ENCODE results near the gene TTLL11.
"Not testable (repeated sequence)": the region's sequence is repeated elsewhere in the genome, so short reads cannot be mapped to it uniquely, and the experiment has no call there.

TTLL11 gene

DNA sequence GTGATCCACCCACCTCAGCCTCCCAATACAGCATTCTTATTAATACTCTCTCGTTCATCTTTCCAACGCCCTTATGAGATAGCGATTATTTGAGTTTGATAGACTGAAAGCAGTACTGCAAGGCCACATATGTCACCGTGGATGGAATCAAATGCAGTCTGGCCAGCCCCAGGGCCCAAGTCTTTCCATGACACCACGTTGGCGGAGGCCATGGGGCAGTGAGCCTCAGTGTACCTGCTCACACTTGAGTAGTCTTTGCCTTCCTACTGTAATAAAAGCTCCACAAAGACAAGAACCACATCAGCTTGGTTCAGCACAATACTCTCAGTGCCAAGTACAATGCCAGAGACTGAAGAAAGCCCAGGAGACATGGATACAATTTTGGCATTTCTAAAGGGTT, 88.5 kb downstream of the TTLL11 start:
- no peak for DNase-seq (ENCODE audit: low read depth in 2 of 2)

DNA sequence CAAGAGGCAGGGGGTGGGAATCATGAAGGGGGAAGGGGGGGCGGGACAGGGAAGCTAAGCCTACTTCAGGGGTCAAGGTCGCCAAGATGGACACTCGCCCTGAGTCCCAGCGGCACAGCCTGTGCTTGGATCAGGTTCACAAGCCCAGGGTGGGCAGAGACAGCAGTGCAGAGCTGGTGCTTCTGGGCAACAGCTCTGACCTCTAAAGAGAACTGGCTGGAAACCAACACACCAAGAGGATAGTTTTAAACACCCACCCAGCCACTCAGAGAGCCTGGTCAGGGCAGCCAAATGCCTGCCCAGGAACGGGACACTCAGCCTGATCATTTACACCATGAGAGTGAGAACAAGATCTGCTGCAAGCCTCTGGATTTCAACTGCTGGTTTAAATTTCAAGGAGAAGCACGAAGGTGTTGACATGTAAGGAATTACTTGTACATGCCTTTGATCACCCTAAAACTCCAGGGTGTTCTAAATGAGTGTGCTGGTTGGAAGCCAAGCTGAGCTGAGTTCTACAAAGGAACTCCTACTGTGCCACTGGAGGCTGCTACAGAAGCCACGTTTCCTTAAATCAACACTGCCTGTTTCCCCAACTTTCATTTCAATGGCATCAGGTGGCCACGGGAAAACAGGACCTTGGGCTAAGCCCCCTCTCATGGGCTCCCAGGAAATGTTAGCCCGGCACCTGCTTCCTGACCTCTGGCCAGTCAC, 91.5 kb downstream of the TTLL11 start:
- DNase-seq (ENCODE audit: low read depth in 2 of 2), result no peak

- not testable (repeated sequence) for DNase-seq (ENCODE audit: low read depth in 2 of 2)
Measured at GRCh38 chr9:122000526-122000925, 92.6 kb downstream of the TTLL11 start.

DNA sequence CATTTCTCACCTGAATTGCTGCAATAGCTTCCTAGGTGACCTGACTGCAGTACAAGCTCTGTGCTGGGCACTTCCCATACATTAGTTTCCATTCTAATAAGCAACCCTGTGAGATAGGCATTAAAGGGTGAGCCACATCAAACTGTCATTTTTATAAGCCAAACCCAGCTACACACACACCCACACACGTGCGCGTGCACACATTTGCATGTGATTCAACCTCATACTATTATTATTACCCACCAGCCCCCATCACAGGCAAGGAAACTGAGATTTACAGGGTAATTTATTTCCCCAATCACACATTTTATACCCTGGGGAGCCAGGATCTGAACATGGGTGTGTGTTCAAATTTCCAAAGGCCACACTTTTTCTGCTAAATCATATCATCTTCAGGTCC, 93.6 kb downstream of the TTLL11 start:
- DNase-seq (ENCODE audit: low read depth in 2 of 2), result no peak

DNA sequence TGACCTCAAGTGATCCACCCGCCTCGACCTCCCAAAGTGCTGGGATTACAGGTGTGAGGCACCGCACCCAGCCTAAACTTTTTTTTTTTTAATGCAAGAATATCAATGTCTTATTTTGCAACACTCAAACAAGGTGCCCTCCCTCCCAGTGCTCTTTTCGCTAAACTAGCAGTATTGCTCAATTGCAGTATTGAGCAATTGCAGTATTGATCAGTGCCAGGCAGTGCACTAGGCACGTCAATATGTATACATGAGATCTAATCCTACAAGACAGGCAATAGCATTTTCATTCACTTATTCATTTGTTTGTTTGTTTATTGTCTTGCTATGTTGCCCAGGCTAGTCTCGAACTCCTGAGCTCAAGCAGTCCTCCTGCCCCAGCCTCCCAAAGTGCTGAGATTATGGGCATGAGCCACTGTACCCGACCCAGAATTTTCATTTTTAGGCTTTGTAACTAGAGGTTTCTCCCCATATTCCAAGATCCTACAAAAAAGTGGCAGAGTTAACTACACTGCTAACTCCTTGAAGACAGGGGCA, 94.5 kb downstream of the TTLL11 start:
- no peak for DNase-seq (ENCODE audit: low read depth in 2 of 2)

- DNase-seq (ENCODE audit: low read depth in 2 of 2), result no peak
Measured at GRCh38 chr9:121997791-121998190, 95.3 kb downstream of the TTLL11 start.

DNA sequence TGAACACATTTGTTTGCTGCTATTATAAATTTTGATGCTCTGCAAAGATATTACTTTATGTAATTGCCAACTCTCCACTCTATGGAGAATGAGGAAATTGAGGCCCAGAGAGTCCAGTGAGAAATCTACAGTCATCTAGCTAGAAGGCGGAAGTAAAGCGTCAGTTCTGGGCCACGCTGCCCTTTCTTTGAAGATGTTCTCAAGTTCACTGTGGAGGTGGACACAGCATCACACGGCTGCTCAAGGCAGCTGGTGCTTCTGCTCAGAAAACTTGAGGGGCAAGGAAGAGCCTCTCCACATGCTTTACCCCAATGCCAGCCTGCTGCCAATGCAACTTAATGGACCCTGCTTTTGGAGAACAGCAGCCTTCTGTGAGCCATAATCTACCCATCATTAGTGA, 96.3 kb downstream of the TTLL11 start:
- DNase-seq (ENCODE audit: low read depth in 2 of 2), result no peak

DNA sequence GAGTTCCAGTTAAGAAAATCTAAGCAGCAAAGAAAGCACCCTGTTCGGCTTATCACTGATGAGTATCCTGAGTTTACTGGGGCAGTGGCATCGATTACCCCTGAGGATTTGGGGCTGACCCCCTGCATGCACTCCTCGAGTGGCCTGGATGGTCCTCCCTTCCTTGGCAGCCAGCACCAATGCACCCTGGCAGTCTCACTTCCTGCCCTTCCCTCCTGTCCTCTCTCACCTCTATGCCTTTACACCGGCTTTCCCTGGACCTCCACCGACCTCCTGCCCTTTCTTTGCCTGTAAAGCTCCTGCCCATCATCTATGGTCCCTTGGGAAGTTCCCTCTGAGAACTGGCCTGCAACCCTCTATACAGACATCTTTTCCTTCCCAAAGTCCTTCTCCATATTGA, 97.1 kb downstream of the TTLL11 start:
- DNase-seq (ENCODE audit: low read depth in 2 of 2), result no peak

GRCh38 chr9:121992571-121993212, 100.4 kb downstream of the TTLL11 start:
- DNase-seq (ENCODE audit: low read depth in 2 of 2), result peak; percentile 14 to 17

DNA sequence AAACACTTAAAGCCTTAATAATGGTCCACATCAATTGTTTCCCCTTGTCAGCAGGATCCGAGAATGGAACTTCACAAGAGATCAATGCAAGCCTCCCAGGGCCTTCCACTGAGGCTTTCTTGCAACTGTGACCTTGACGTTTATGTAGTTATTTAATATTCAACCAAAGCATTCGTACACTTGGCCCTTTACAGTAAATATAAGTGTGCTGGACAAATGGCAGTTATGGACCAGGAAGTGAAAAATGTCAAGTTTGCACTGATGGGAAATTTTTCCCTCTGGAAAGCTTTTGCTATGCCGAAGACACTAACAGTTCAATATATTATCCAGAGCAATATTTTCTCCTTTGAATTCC, 101.8 kb downstream of the TTLL11 start:
- DNase-seq (ENCODE audit: low read depth in 2 of 2), result no peak

DNA sequence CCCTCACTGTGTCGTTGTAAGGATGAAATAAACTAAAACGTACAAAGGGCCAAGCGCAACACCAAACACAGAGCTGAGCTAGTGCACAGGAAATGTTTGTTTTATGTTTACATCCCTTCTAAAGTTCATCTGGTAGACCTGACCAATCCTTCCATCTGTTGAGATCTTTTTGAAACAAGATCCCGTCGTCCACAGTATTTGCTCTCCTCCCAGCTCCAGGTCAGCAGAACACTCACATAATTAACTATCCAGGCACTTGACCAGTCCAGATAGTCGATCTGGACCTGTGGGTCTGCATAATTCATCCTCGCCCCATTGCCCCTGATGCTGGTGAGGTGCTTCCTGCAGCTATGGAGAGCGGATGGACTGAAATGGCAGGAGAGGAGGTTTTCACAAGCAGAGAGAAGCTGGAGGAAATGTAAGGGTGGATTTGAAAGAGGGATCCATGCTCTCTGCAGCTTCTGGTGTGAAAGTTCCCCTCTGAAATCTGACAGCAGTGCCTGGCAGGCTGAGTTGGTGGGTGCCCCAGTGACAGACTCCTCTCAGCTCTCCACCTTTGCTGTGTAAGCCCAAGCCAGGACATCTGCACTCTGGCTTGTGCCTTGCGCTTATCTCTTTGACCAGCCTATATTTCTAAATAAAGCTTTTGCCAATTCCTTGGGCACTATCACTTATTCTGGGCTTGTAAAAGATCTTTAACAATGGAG, 102.4 kb downstream of the TTLL11 start:
- no peak for DNase-seq (ENCODE audit: low read depth in 2 of 2)

DNA sequence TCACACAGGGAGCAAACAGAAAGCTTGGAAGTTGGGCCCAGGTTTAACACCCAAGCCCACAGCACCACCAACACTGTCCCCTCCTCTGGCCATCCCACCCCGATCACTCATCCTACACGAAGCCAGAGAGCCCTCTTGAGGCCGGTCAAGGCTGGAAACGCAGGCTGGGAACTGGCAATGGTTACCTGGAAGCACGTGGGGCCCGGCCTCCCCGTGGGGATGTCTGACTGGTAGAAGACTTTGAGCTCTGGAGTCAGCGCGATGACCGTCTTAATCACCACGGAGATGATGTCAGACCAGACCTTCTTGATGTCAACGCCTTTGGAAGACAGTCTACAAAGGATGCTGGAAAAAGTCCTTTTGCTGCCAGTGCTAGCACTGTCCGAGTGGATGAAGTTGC, 104.1 kb downstream of the TTLL11 start:
- no peak for DNase-seq (ENCODE audit: low read depth in 2 of 2)

- DNase-seq (ENCODE audit: low read depth in 2 of 2), result no peak
Measured at GRCh38 chr9:121987314-121987713, 105.8 kb downstream of the TTLL11 start.

DNA sequence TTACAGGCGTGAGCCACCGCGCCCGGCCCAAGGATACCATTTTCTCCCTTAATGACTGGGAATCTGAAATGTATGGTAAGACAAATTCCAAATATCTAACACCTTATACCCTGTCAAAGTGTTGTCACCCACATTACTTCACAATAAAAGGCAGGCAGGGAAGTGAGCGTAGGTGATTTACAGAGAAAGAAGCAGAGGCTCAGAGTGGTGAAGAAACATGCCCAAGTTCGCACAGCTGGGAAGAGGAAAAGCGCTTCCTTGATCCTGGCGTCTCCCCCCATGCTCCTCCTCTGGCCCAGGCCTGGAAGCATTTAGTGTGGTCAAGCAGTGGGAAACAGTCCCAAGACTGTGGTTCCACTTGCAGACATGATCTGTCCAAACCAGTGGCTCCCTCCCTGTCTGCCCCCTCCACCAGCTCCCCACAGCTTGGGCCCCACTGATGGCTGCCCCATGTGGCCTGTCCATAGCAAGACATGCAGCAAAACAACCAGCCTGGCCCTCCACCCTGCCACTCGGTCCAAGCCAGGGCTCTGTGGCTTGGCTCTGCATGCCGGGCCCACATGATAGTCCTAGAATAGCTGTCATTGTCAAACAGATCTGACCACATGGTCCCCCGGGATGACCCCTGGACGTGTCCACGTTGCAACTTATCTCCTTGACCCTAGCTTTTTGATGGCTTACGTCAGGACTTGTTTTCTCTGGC, 107.2 kb downstream of the TTLL11 start:
- no peak for DNase-seq (ENCODE audit: low read depth in 2 of 2)

DNA sequence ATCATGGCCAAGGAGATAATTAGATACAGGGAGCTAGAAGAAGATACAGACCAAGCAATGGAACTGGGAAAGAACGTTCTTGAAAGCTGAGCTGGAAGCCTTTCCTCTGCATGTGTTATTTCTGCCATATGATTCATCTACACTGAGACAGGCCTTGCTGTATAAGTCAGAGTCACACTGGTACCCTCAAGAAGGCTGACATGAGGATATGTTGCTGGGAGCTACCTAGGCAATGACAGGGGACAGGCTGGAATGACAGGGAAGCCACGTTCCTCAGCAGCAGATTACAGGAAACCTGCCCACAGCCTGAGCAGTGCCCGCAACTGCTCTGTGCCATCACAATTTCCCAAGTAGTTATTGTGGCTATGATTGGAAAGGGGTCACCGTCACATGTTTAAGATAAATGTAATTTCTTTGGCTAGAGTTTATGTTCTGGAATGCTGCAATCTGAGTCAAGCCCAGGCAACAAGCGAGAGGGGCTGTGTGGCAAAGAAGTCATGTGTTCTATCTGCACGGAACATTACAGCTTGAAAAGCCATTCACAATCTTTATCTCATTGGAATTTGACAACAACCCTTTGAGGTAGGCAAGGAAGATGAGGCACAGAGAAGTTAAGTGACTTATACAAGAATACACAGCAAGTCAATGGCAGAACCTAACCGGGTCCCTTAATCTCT, 108.2 kb downstream of the TTLL11 start:
- DNase-seq (ENCODE audit: low read depth in 2 of 2), result no peak

DNA sequence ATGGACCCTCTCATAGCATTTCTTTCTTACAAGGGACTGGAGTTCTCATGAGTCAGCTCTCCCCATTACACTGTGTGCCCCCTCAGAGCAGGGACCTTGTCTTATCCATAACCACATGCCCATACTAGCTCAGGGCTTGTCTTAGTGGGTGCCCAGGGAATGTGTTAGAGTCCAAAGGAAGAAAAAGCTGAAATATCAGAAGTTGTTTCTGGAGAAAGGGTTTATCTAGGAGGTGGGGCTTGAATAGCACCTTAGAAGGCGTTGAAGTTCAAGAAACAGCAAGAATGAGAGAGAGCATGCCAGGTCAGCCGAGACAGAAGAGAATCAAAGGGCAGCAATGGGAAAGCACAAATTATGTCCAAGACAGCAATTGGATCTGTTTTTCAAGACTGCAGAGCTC, 109.4 kb downstream of the TTLL11 start:
- no peak for DNase-seq (ENCODE audit: low read depth in 2 of 2)

GRCh38 chr9:121981118-121981883, 111.8 kb downstream of the TTLL11 start:
- DNase-seq (ENCODE audit: low read depth in 2 of 2), result no peak

- DNase-seq (ENCODE audit: low read depth in 2 of 2), result not testable (repeated sequence)
Measured at GRCh38 chr9:121980665-121981064, 112.4 kb downstream of the TTLL11 start.

DNA sequence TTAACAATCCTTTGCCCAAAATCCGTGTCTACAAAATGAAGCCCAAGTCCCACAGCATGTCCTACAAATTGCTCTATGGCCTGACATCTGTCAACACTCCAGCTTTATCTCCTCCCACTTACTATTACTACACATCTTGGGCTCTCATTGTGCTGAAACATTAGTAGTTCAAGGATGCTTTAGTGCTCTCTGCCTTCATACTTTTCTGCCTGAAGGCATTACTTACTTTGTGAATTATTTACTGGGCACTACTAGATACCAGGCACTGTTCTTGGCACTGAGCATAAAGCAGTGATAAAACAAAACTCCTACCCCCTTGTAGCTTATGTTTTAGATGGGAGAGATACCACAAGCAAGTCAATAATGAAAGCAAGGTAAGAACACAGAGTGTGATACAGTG, 113.4 kb downstream of the TTLL11 start:
- no peak for DNase-seq (ENCODE audit: low read depth in 2 of 2)

DNA sequence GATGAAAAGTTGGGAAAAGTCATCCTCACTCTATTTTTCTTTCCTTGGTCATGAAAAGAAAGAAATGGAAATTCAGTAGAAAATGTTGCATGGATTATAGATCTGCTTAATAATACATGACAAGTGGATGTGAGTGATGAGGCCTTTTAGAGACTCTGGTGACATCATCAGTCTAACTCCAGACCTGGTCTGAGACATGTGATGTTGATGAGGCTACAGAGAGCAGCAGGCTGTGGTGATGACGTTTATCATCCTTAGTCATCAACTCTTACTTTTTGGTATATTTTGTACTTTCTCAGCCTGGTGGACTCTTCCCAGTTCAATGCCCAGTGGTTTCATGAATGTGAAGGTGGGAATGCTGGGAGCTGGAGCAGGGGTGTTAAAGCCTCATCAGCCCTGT, 116.4 kb downstream of the TTLL11 start:
- no peak for DNase-seq (ENCODE audit: low read depth in 2 of 2)

DNA sequence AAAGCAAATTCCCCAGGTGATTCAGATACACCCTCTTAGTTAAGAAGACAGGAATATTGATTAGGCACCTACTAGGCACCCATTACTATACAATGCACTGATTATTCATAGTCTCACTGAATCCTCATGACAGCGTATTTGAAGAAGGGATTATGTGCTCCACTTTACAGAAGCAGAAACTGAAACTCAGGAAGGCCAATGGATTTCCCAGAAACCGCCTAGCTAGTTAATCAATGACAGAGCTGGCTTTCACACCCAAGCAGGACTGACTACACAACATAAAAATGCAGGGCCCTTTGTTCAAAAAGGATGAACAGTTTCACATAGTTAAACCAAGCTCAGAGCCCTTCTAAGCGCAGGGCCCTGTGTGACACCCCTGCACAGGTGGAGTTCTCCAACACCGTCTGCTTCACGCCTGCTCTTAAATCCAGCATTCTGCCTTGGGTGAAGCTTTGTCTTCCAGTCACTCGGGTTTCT, 117.3 kb downstream of the TTLL11 start:
- no peak for DNase-seq (ENCODE audit: low read depth in 2 of 2)
